DMS153 treated with DMSO at 0.1 percent for 48 hours (cell line): ENCODE data around the gene GJA4.
"Not testable (repeated sequence)": the region's sequence is repeated elsewhere in the genome, so short reads cannot be mapped to it uniquely, and the experiment has no call there.

Source experiments
- DNase-seq: peaks from one replicate; lab custom pipeline; 2025; ENCODE audit not compliant: unreplicated experiment; lab: John Stamatoyannopoulos, UW

GJA4 gene

DNA sequence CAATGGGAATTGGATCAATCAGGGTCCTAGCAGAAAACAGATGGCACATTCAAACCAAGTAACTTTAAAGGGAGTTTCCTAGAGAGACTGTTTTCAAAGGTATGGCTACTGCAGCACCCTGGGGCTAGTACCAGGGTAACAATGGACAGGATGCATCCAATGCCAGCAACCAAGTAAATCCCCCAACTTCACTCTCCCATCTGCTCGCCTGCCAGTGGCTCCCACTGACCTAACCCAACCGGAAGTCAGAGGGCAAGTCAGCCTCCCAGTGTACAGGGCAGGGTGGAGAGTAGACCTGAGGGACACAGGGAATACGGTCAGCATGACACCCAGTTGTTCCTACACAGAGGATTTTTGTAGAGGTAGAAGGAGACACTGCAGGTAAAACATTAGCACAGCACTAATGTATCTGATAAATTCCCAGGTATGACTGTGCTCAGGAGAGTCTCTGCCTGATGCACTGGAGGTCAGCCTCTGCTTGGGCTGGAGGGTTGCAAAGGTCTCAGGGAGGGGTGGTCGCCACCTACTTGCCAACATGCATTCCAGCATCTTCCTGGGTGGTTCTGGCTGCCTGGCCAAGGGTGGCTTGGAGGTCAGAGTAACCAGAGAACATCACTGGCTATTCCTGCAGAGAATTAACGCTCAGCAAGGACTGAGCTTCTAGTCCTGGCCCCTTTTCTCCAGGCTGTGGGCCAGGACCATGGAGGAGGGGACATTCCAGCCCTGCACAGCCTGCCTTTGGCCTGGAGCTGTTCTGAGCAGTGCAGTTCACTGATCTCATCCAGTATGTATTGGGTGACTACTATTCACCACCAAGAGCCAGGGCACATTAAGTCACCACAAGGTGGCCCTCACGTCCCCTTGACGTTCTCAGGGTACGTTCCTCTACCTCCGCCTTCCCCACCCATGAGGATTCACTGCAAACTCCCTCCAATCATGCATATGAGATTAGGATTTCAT is 5.1 kb upstream of the GJA4 start:
- DNase-seq, result no peak

DNA sequence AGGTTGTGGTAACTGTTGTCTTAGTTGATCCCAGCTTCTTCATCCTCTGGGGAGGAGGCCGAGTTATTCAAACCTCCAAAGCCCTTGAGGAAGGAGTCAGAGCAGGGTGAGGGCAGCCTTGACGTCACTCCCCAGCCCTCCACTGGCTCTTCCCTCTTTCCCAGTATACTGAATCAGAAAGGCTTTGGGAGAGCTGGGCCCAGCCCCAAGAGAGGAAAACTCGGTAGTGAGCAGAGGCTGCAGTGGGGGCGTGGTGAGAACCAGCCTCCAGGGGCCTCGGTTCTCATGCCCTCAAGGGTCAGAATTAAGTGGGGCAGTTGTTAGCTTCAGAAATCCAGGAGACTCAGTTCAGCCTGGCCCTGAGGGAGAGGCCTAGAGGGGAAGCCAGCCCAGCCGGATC is 1.8 kb upstream of the GJA4 start:
- DNase-seq, result no peak

DNA sequence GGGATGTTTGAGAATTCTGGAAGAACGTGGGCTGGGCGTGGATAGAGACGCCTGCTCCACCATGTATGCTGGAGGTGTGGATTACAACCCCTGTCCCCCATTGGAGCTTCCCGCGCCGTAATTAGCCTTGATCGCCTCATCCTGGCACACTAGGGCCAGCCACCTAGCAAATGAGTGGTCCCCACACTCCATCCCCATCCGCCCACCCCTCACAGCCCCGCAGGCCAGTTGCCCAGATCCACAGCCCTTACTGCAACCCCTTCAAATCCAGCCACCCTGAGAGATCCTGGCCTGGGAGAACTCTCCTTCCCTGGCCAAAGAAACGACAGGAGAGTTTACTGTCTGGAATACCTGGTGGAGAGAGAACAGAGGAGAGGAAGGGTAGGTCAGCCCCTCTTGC is 375 bp upstream of the GJA4 start:
- no peak for DNase-seq

DNA sequence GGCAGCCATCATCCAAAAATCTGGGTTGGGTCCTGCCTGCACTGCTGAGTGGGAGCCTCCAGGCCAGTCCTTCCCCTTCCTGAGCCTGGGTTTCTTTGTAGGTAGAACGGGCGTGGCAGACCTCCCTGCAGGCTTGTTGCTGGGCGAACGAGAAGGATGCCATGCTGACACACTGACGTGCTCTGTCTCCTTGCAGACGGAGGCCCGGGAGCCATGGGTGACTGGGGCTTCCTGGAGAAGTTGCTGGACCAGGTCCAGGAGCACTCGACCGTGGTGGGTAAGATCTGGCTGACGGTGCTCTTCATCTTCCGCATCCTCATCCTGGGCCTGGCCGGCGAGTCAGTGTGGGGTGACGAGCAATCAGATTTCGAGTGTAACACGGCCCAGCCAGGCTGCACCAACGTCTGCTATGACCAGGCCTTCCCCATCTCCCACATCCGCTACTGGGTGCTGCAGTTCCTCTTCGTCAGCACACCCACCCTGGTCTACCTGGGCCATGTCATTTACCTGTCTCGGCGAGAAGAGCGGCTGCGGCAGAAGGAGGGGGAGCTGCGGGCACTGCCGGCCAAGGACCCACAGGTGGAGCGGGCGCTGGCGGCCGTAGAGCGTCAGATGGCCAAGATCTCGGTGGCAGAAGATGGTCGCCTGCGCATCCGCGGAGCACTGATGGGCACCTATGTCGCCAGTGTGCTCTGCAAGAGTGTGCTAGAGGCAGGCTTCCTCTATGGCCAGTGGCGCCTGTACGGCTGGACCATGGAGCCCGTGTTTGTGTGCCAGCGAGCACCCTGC is 1.4 kb downstream of the GJA4 start:
- no peak for DNase-seq

DNA sequence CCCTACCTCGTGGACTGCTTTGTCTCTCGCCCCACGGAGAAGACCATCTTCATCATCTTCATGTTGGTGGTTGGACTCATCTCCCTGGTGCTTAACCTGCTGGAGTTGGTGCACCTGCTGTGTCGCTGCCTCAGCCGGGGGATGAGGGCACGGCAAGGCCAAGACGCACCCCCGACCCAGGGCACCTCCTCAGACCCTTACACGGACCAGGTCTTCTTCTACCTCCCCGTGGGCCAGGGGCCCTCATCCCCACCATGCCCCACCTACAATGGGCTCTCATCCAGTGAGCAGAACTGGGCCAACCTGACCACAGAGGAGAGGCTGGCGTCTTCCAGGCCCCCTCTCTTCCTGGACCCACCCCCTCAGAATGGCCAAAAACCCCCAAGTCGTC is 2.0 kb downstream of the GJA4 start:
- DNase-seq, result no peak

- DNase-seq, result no peak
Measured at GRCh38 chr1:34795916-34796315, 3.1 kb downstream of the GJA4 start.

- DNase-seq, result no peak
Measured at GRCh38 chr1:34796990-34797389, 4.2 kb downstream of the GJA4 start.

- no peak for DNase-seq
Measured at GRCh38 chr1:34800214-34800613, 7.4 kb downstream of the GJA4 start.

DNA sequence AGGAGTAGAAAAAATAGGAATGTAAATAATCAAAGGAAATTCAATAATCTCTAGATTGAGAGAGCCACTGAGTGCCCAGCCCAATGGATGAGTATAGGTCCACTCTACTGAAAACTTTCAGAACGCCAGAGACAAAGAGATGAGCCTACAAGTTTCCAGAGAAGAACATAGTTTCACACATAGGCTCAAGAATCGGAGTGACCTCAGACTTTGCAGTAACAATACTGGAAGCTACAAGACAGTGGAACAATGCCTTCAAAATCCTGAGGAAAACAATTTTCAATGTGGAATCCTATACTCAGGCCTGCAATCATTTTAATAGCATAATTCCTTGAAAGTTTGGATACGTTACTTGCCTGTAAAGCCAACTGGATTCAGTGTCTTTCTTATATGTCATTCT is 11.0 kb downstream of the GJA4 start:
- no peak for DNase-seq

GRCh38 chr1:34806396-34806795 is 13.6 kb downstream of the GJA4 start:
- no peak for DNase-seq

DNA sequence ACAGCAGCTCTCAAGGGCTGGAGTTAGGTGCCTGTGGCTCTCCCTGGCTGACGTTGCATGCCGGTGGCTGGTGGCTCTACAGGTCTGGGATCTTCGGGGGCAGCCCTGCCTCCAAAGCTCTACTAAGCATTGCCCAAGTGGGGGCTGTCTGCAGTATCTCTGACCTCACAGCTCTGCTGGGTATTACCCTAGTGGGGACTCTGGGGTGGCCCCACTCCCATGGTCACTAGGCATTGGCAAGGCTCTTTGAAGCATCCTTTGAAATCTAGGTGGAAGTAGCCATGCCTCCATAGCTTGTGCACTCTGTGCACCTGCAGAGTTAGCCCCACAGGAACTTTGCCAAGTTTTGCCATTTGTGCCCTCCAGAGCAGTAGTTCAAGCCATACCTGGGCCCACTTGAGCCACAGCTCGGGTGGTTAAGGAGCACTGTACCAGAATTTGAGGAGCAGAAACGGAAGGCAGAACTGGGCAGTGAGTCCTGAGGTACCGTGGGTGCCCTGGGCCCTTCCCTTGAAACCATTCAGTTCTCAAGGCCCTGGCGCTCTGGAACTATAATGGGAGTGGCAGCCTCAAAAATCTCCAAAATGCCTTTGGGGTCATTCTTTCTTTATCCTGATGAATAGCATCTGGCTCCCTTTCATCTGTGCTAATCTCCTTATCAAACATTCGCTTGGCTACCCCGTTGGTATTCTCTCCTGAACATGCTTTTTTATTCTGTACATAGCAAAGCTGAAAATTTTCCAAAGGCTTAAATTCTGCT is 15.4 kb downstream of the GJA4 start:
- DNase-seq, result no peak

DNA sequence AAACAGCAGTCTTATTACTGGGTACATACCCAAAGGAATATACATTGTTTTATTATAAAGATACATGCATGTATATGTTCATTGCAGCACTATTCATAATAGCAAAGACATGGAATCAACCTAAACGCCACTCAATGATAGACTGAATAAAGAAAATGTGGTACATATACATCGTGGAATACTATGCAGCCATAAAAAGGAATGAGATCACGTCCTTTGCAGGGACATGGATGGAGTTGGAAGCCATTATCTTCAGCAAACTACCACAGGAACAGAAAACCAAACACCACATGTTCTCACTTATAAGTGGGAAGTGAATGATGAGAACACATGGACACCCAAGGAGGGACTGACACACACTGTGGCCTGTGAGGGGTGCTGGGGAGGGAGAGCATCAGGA is 18.0 kb downstream of the GJA4 start:
- not testable (repeated sequence) for DNase-seq

GRCh38 chr1:34816332-34816731 is 23.5 kb downstream of the GJA4 start:
- DNase-seq, result no peak

DNA sequence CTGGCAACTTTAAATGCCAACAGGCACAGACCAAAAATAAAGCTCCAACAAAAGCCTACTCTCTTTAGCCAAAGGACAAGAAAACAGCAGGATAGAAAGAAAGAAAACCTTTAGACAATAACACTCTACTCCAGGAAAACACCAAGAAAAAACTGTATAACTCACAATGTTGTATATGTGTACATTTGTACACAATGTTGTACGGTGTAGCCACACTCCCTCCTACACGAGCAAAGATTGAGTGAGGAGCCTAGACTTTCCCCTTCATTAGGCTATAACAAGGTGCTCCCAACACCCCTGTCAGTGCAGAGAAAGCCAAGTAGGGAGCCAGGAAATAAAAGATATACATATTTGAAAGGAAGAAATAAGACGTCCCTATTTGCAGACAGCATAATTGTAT is 24.0 kb downstream of the GJA4 start:
- no peak for DNase-seq

- DNase-seq, result not testable (repeated sequence)
Measured at GRCh38 chr1:34818862-34819261, 26.1 kb downstream of the GJA4 start.

GRCh38 chr1:34822202-34822601 is 29.4 kb downstream of the GJA4 start:
- DNase-seq, result no peak

DNA sequence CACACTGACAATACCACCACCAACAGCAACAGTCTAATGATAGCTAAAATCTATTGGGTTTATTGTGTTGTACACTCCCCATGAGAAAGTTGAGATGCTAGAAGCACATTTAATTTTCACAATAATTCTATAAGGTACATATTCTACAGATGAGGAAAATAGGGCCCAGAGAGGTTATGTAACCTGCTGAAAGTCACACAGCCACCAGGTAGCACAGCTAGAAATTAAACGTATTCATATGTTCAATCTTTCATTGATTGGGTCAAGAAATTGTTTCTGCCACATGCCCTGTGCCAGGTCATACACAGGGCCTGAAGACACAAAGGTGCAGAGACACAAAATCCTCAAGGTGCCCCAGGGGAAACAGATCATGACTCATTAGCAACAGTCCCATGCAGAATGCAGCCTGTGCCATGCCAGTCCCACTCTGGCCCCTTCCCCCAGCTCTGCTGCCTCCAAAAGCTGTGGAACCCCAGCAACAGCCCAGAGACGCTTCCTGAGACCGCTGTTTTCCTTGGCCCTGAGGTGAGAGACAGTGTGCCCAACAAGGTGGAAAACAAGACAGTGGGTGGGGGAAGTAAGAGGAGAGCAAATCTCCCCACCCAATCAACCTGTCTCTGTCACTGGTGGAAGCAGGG is 32.1 kb downstream of the GJA4 start:
- DNase-seq, result no peak

GRCh38 chr1:34825455-34826091 is 32.8 kb downstream of the GJA4 start:
- DNase-seq, result no peak

DNA sequence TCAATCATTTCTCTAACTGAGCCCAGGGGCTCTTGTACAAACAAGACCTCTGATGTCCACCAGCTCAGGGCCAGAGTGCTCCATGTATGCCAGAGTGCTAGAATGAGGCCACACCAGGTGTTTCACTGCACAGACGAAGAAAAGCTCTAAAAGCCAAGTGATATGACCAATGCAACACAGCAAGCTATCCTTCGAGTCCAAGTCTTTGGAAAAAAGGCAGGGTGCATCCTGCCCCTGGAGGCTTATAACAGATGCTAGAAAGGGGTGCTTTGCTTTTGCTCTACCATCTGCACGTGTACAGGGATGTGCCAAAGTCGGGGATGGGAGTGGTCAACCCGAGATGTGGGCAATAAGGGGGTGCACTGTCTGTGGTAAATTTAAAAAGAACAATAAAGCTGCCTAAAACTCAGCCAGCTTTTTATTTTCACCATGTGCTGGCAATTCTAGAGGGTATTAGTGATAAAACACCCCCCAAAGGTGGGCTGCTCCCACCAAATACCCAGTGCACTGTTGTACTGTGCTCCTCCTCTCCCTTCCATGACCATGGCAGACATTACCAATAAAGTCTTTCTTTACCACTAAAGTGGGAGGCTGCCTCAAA is 34.6 kb downstream of the GJA4 start:
- DNase-seq, result no peak

DNA sequence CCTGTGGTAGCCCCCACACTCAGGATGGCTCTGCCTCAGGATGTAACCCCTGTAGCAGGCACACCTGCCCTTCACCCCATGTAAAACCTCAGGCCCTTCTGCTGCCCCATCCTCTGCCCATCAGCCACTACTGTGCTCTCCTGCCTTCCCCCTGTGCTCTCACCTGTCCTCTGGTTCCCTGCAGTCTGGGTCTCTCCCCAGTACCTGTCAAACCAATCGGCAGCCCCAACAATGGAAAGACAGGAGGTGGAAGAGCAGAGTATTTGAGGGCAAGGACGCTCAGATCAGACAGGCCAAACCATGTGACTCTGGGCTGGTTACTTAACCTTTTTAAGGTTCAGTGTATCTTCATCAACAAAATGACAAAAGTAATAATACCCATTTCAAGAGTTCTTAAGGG is 35.8 kb downstream of the GJA4 start:
- no peak for DNase-seq
